GM21528 (cell line): ENCODE data around the gene CD58.
A peak's percentile ranks its signal among the peaks of the same experiment; 100 is the strongest.

Source experiments
- ATAC-seq: cut with Tn5 transposase; IDR thresholded peaks from one replicate; pipeline ENCODE4 v1.9.1; 2021; ENCODE audit warnings: mild to moderate bottlenecking, moderate library complexity; ENCODE audit not compliant: unreplicated experiment, low FRiP score

CD58 gene

DNA sequence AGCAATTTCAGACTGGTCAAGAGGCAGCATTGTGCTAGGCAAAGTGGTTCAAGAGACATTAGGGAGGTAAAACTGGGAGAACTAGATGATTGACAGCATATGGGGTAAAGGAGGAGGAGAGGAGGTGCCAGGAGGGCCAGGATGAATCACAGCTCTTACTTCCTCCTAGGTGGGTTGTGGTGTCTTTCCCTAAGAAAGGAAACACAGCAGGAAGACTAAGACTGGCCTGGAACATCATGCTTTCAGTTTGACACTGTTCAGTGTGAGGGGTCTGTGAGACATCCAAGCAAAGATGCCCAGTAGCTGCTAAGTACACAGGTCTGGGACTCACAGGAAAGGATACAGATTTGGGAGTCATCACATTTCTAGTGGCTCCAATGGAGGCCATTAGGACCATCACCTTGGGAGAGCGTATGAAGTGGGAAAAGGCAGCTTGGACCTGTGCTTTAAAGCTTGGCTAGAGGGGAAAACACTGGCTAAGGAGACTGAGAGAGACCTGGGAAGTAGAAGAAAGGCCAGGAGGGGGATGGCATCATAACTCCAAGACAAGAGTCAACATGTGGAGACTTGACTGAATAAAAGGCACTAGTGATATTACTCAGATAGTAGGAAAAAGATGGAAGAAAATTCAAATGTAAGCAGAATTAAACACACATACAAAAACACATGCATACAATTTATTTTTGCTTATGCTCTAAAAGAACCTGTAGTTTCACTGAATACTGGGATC, 17.3 kb downstream of the CD58 start:
- no peak for ATAC-seq

DNA sequence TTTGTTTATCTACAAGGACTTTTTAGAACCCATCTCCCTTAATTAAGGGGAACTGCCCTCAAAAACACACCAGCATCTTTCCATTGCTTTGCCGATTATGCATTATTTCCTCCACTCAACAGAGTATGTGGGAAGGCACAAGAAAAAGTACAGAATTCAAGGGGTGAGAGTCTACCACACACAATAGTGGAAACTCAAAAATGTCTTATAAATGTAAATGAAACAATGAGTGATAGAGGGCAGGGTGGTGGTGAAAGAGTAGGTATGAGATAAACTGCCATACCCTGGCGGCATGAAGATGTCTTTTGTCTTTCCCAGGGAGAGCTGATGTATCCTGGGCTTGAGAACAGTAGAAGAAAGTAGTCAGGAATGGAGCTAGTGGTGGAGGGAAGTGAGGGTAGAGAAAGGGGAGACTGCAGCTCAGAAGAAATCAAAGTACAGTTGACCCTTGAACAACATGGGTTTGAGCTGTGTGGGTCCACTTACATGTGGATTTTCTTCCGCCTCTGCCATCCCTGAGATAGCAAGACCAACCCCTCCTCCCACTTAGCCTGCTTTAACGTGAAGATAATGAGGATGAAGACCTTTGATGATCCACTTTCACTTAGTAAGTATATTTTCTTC, 24.4 kb downstream of the CD58 start:
- no peak for ATAC-seq

DNA sequence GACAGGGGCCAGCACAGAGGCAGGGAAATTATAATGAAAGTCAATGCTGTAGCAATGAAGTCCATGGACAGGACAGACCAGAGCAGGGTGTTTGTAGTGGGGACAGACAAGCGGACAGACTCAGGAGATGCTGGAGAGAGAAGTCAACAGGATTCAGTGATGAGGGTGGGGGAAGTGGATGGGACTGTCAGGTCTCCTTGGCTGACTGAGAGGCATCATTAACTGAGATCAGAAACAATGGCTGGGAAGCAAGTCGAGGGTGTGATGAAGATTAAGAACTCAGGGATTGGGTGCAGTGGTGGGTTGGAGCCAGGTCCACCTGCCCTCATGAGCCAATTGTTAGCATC, 25.5 kb downstream of the CD58 start:
- ATAC-seq: peak; percentile 9

DNA sequence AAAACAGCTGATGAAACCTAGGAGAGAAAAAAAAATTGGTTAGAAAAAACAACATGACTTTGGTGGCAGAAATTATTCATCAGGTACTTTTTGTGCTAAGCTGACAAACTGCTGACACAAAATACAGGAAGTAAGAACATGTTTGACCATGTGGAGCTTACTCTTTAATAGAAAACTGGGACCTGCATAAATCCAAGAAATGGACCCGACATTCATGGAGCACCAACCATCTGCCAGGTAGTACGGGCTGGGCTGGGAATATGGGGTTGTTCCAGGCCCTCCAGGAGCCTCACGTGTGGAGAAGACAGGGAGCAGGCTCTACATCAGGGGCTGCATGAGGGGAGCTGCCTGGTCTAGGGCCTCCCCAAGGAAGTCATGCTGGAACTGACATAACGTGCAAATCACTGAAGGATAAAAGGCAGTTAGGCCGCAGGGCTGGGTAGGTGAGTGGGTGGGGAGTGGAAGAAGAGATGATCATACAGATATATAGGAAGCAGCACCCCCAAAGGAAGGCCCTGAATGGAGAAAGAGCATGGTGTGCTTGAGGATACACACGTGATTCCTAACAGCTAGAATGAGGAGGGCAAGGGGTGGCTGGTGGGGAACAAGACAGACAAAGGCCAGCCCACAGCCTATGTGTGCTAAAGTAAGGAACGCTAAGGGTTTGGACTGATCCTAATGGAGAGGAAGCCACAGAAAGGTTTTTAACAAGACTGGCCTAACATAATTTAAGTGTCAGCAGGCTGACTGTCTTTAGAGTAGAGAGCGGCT, 26.1 kb downstream of the CD58 start:
- peak; percentile 55 for ATAC-seq

DNA sequence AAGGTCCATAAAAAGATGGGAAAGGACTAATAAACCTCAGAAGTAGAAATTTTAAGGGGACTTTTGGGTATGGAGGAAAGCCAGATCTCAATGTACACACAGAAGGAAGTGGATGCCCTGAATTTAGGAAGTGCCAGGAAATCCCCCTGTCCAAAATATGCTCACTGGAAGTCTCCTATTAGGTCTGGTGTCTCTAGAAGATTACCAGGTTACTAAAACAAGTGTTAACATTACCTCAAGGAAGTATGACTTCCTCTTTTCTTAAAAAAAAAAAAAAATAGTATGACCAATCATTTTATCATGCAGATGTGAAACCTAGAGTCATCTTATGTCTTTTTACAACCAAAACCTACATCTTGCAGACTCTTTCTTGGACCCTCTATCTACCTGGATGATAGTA, 30.7 kb downstream of the CD58 start:
- ATAC-seq: peak; percentile 57

DNA sequence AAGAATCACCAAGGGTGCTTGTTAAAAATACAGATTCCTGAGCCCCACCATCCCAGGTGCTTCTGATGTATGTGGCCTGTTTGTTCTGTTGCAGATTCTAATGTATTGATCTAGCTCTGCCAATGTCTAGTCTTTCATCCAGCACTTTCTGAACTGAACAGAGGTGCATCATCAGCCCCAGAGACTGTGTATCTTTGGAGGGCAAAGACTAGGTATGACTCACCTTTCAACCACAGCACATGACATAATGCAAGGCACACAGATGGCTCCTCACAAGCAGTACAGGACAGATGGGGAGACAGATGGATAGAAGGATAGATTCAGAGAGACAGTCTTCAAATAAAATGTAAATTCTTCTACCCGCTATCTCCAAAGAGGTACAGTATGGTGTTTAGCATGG, 32.3 kb downstream of the CD58 start:
- ATAC-seq: peak; percentile 60

DNA sequence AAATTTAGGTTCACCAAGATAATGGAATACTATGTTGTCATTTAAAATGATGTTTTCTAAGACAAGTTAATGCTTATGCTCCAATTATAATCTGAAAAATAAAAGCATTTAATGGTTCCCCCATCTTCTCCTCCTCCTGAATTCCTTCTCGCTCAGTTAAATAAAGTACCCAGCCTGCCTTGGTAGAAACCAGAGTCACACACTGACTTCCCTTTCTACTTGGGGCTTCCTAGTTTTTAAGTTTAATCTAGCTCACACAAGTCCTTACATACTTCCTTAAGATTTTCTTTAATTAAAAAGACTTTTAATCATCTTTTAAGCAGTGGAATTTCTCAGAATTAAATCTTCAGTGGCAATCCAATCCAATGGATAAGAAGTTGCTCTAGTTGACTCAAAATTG, 32.9 kb downstream of the CD58 start:
- ATAC-seq: no peak

DNA sequence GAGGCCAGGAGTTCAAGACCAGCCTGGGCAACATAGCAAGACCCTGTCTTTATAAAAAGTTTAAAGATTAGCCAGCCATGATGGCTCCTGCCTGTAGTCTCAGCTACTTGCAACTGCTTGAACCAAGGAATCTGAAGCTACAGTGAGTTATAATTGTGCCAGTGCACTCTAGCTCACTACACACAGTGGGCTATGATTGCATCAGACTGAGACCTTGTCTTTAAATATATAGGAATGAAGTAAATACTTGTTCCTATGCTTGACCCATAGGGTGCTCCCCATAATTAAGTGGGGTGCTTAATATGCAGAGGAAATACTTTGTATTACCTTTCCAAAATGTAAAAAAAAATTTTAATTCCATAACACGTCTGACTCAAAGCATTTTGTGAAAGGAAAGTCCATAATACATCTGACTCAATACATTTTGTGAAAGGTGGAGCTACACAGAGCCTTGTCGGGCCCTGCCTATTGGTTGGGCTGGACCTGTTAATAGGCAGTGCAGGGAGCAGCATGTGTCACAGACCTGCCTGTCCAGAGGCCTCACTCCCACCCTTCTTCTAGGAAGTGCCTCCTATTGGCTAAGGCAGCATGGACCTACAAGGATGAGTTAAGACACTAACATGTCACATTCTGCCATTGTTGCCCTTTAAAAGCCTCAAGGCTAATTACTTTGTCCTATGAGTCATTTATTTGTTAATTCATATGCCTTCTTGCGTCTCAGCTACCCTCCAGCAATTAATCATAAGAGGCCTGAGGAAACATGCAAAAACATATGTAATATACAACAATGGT, 33.6 kb downstream of the CD58 start:
- ATAC-seq: no peak

DNA sequence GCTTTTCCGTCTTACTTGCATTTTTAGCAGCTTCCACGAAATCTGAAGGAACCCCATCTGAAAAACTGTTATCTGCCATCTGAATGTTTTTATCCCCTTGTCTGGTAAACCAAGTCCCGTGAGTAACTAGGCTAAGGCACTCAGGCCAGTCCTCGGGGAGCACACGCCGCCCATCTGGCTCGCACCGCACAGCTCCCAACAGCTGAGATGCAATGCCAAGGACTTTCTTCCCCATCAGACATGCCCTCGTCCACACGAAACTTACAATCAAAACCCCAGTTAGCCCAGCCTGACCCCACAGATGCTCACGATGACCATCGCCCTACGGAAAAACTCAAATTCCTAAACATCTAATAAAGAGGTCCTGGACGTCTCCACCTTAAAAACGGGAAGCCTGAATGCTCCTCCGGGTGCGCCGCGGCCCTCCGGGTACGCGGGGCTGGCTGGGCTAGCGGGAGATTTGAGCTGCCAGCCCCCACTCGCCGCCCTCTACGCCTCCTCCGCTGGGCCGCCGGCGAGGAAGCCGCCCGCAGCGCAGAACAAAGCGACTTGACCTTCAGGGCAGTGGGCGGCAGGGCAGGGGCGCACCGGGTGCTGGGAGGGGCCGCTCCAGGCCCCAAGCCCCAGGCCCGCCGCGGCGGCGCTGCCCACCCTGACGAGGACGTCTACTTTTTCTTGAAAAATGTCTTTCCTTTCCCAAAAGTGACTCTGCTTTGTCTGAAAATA, 36.6 kb downstream of the CD58 start:
- ATAC-seq: no peak

DNA sequence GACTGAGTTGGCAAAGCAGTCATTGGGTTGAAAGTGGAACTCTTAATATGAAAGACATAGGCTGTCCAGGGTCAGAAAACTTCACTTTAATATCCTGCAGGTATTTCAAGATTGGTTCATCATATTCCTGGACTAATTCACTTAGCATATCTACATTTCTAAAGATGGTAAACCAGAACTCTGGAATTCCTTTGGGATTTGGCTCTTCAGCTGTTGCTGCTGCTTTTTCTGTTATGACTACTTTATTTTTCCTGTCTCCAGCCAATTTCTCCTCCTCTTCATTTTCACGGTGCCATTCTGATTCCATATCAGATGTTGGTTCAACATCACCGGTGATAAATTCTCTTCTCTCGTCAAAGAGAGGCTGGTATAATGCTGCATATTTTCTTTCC, 37.4 kb downstream of the CD58 start:
- no peak for ATAC-seq

DNA sequence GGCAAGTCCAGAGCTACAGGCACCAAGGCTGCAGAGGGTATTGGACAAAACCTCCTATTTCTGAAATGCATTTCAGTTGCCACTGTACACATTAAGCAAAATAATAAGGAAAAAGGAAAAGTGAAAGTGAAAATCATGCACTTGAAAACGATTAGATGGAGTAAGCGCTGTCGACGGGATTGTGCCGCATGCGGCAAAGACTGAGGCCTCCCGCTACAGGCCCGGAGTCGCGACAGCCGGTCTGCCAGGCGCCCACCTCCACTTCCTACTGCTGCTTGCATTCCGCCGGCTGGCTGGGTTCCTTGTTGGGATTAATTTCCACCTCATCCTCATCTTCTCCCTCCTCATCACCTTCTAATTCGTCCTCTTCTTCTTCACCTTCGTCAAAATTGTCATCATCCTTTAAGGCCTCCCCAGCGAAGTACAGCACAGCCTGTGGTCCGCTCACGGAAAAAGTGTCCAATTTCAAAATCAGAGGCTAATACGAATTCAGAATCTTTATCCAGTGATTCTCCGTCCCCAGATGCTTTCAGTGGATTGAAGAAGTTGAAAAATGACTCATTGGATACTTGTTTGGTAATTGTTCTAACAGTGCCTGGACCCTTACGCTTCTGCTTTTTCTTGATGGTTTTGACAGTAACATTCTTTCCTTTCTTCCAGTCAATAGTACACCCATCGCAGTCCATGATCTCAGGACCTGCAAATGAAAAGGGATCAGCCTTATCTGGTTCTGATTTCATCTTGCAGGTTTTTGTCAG, 38.0 kb downstream of the CD58 start:
- no peak for ATAC-seq

DNA sequence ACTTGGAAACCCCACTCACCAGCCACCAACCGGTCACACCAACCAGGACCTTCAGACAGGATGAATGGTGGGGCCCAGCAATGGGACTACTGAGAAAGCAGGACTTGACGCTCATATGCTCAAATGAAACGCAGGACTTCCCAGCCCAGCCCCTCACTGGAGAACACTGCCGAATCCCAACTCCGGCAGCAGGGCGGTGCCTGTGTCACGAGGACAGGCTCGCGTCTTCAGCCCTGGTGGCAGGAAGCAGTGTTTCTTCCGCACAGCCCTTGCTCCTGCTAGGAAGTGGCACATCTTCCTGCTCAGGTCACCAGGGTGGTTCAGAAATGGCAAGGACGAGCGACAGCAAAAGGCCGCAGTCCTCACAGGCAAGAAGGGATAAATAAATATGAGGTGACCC, 38.9 kb downstream of the CD58 start:
- no peak for ATAC-seq

DNA sequence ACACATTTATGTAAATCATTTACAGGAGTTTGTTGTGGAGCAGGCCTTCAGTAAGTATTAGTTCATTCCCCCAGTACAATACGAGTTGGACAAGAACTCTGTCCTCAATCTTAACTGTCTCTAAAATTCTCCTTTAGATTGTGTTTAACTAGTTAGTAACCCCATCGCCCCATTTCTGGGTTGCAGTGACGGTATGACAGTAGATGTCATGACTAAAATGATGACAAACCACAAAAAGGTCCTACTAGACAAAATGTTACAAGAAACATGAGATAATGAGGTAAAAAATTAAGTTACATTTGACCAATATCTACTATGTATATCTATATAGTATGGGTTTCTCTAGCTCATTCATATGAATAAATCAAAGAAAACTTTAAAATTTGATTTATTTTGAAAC, 41.1 kb downstream of the CD58 start:
- no peak for ATAC-seq

DNA sequence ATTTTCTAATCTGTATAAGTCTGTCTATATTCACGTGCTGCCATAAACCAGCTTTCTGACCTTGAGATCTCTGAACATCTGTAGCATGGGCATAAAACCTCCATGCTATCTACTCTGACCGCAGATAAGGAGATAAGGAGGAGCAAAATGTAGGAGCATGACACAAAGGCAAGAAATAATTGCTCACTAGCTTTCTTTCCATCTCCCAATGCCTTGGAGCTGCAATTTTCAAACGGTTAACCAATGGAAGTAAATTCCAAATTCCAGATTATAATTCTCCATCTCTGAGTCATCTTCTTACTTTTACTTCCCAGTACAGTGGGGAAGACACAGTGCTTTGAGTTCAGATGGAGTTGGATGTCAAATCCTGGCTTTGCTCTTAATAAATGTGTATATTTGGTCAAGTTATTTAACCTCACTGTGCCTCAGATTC, 41.6 kb downstream of the CD58 start:
- ATAC-seq: no peak

DNA sequence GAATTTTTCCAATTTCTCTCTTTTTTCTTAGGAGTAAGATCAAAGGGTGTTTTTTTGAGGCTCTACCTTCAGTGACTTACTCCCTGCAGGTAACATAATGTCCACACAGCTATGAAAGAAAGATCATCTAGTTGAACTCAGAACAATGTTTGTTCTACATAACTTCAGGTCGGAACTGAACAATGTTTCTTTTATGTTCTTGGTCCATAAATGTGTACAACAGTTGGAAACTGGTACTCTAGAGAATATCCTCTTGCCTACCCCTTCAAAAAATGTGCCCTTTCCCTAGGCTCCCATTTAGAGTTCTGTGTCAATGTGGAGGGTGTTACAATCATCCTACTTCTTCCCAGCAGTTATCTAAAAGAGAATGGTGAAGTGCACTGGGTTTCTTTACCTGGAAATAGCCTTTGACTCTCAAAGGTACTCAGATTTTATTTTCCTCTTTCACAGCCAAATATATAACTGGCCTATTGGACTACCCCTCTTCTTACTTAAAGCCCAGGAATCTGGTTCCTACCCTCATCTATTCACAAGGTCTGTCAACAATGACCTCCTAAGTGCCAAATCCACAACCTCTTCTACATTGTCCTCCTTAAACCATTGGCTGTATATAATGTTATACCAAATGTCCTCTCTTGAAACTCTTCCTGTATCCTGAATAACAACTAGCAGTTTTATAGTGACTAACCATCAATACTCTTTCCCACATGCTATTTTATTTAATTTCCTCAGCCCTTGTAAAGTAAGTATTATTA, 42.3 kb downstream of the CD58 start:
- no peak for ATAC-seq

DNA sequence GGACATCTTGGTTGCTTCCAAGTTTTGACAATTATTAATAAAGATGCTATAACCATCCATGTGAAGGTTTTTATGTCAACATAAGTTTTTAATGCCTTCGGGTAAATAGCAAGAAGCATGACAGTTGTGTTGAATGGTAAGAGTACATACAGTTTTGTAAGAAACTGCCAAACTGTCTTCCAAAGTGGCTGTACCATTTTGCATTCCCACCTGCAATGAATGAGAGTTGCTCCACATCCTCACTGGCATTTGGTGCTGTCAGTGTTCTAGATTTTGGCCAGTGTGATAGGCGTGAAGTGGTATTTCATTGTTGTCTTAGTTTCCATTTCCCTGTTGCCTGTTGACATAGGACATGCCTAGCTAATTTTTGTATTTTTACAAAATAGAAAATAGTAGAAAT, 45.4 kb downstream of the CD58 start:
- ATAC-seq: no peak

DNA sequence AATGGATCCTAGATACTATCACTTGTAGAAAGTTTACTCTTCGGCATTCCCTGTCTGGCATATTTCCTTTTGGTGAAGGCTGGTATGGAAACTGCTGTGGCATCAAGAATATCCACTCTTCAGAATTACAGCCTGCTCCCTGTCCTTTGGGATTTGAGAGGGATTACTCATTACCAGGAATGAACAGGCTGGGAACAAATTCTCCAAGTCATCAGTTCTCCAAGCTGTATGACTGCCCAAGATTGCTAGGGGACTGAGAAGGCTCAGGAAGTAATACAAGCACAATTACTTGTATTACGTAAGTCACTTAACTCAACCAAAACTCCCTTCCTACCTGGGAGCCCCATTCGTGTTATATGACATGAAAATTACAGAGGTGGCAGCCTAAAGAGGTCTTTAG, 49.6 kb downstream of the CD58 start:
- ATAC-seq: no peak

DNA sequence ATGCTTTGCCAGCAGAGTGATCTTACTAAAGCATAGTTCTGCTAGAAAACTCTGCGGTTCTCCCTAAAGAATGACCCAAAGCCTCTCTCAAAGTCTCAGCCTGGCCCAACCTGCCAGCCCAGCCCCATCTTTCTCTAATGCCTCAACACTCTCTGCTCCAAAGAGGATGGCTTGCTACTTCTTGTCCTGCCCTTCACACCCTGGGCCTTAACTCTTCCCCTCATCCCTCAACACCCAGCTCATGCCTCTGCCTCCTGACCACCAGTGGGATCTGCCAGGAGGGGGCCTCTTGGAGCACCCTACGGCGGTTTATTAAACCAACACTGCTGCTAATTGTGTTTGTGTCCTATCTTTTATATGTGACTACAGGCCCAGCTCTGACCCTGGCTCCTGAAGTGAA, 52.4 kb downstream of the CD58 start:
- ATAC-seq: no peak

DNA sequence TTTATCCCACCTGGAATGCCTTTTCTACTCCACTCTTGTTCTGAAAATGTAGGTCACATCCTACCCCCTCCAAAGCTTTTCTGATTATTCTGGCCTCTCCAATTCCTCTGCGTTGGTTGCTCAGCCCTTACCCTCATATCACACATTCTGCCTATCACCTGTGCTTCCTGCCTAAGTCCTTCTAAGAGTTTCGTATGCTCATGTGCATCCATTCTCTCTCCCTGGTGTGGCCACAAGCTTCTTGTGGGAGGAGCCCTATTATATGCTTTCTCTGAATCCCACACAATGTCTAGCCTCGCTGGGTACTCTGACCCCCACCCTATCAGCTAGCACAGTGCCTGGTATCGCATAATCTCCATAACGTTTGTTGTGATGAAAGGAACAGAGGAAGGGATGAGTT, 54.2 kb downstream of the CD58 start:
- ATAC-seq: no peak
